Superior temporal gyrus (tissue), 1 donor: ENCODE results near the gene ZNF816.
"Not testable (repeated sequence)": the region's sequence is repeated elsewhere in the genome, so short reads cannot be mapped to it uniquely, and the experiment has no call there.

Source experiments
- DNase-seq: peaks from one replicate; pipeline ENCODE4 v3.0.0-alpha.2; 2016; ENCODE audit errors: extremely low spot score

Gene ZNF816

GRCh38 chr19:52924641-52925040 is 38.0 kb downstream of the ZNF816 start:
- DNase-seq = not testable (repeated sequence)

GRCh38 chr19:52923778-52924593 is 38.7 kb downstream of the ZNF816 start:
- peak; percentile 17 for DNase-seq

DNA sequence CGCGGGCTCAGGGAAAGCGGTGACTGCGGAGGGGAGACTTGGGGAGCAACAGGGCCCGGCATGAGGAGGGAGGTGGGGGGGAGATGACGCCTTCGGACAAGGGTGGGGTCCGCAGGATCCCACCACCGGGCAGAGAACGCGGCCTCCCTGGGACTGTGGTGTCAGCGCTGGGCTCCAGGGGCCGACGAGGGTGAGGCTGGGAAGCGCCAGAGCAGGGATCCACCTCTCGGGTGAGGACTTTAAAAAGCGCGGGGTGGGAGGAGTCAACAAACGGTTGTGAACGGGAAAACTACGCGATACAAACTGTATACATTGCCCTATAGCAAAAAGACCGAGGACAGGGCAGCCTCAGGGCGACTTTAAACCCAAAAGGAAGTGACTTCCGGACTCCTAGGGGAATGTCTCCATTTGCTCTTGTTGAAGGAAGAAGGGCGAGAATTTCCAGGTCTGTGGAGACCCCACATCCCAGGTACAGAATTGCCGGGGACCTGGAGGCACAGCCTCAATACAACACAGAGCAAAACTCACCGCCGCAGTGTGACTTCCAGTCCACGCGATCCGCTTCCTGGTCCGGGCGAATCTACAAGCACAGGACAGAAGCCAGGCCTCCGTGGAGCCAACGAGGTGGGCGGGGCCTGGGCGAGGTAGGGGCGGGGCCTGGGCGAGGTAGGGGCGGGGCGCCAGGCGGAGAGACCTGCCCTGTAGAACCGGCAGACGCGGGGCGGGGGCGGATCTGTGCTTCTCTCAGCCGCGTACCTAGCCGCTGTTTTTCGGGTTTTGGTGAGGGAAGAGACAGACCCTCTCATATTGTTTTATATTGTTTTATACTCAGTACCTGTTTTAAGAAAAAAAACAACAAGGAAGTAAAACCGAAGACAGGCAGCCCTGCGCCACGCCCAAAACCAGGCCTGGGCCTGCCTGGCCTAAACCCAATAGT is 39.6 kb downstream of the ZNF816 start, which contains the start of gene ZNF888:
ZNF888 (minus strand) TSS at position 588 of the 937 bp plus-strand sequence. CDS start 5,555 bp downstream, outside the sequence.
- peak; percentile 35 for DNase-seq

DNA sequence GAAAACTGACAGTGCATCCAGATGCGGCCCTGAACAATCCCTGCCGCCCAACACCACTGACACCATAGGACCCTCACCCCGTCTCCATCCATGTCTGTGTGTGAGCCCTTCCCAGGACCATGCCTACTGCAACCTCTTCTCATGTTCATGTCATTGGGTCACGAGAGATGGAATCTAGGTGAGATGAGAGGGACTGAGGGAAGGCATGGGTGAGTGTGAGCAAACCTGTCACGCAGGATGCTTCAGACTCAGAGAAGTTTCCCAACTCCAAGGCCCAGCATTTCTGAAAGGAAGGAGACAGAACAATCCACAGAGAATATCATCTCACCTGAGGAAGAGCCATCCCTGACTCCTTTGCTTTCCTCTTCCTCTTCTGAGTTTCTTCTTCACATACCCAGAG is 45.1 kb downstream of the ZNF816 start:
- DNase-seq = no peak

DNA sequence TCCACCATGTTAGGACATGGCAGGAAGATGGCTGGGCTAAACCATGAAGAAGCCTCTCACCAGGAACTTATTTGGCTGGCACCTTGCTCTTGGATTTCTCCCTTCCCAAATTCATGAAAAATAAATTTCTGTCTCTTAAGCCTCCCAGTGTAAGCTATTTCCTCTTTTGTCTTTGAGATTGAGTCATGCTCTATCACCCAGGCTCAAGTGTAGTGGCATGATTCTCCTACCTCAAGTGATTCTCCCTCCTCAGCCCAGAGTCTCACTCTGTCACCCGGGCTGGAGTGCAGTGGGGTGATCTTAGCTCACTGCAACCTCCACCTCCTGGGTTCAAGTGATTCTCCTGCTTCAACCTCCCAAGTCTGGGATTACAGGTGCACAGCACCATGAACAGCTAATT is 52.0 kb downstream of the ZNF816 start:
- DNase-seq = no peak

DNA sequence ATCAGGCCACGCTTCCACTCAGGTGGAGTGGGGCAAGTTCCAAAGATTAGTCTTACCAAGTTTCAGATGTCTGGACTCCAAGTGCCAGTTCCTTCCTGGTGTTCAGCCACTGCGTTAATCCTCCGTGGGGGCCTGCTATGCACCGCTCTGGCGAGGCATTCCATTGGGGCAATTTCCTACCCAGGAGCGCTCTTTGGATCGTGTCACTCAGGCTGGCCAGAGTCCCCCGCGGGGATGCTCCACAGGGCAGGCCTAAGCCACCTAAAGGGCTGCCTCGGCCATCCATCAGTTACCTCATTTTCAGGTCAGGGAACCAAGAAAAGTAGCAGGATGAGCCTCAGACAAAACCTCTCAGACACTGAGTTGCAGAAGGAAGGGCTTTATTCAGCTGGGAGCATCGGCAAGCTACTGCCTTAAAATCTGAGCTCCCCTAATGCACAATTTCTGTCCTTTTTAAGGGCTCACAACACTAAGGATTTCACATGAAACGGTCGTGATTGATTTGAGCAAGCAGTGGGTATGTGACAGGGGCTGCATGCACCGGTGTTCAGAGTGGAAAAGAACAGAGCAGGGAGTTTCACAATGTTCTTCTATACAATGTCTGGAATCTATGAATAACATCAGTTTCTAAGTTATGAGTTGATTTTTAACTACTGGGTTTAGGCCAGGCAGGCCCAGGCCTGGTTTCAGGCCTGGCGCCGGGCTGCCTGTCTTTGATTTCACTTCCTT is 58.5 kb downstream of the ZNF816 start:
- not testable (repeated sequence) for DNase-seq

DNA sequence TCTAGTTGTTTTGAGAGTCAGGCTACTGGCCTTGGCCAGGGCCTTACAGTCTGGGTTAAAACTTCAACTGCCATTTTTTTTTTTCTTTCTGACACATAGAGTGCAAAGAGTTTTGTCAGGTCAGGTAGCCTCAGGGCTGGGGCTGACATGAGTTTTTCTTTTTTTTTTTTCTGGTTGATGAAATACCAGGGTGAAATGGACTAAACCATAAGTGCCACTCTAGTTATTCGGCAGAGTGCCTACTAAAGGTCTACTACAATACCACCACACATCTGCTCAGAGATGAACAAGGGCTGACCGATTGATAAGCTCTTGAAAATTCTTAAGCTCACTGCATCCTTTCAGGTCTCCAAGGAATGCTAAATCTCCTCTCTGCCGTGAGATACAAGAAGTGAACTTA is 60.8 kb downstream of the ZNF816 start:
- no peak for DNase-seq
